Activated naive CD4-positive, alpha-beta T cell treated with anti-CD3 and anti-CD28 coated beads, Interleukin-2, amount 10 ng/mL, durations not matched to agents 7 days and 5 days (primary cell): ENCODE measurements around the gene MAP2K6.

Source experiments
- CTCF ChIA-PET: fragments of 350-600 bp; sonication (Branson Sonifier 250); formaldehyde crosslinking; loops from one replicate; lab custom pipeline; 2021; ENCODE audit warnings: antibody characterized with exemption; lab: Charles Lee
- DNase-seq: peaks from one replicate; pipeline ENCODE4 v3.0.0-alpha.2; 2020
- H3K27ac Mint-ChIP-seq: one replicate; pipeline ENCODE4 v1.8.0; 2021; ENCODE audit warnings: mild to moderate bottlenecking, moderate library complexity, mixed read lengths
- H3K27me3 Mint-ChIP-seq: one replicate; pipeline ENCODE4 v1.8.0; 2021; ENCODE audit warnings: mild to moderate bottlenecking, mixed read lengths
- H3K36me3 Mint-ChIP-seq: one replicate; pipeline ENCODE4 v1.8.0; 2021; ENCODE audit warnings: mixed read lengths
- H3K4me1 Mint-ChIP-seq: one replicate; pipeline ENCODE4 v1.8.0; 2021; ENCODE audit warnings: mixed read lengths
- H3K4me3 Mint-ChIP-seq: one replicate; pipeline ENCODE4 v1.8.0; 2021; ENCODE audit warnings: mild to moderate bottlenecking, moderate library complexity, mixed read lengths
- H3K9me3 Mint-ChIP-seq: one replicate; pipeline ENCODE4 v1.8.0; 2021; ENCODE audit warnings: mixed read lengths

The MAP2K6 gene

DNA sequence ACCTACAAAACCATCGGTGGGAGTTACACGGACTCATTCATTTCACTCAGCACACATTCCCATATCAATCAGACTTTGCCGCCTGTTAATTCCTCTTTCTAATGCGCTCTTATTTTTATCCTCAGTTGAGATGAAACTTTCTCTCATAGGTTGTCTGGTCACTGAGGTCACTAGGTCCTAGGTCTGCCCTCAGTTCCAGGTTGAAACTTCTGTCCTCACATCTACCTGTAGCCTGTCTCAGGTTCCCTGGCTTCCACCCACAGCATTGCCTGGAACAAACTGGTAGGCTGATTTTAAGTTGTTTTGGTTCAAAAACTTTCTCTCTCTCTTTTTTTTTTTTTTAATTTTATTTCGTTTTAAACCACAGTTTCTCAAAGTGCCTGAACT is 119.7 kb downstream of the MAP2K6 start:
- no peak overlapping the region for H3K4me3 Mint-ChIP-seq
- no peak overlapping the region for H3K27ac Mint-ChIP-seq
- peaks cover 3% of the 10 kb centered on the region for H3K4me1 Mint-ChIP-seq
- H3K9me3 Mint-ChIP-seq: no peaks in the 10 kb centered on the region
- H3K27me3 Mint-ChIP-seq: no peaks in the 10 kb centered on the region
- no peaks in the 10 kb centered on the region for H3K36me3 Mint-ChIP-seq
- CTCF ChIA-PET: interaction anchor here (1.6 kb wide), 1 partner anchor 9 kb away, joined by 5 read pairs; no protein-coding TSS in a partner anchor
- no peak for DNase-seq

DNA sequence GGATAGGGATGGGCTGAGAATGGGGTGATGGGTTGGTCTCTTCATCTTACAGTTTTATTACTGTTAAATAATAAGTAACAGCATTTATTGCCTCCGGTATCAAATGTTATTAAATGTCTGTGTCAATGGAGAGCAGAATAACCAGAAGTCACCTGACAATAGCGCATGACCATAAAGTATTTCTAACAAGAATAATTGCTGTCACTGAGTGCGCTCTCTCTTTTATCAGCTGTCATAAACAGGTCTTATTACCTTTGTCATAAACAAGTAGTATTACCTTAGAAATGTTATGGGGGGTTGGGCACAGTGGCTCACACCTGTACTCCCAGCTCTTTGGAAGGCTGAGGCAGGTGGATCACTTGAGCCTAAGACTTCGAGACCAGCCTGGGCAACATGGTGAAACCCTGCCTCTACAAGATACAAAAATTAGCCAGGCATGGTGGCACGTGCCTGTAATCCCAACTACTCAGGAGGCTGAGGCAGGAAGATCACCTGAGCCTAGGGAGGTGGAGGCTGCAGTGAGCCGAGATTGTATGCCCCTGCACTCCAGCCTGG is 120.6 kb downstream of the MAP2K6 start:
- Mint-ChIP-seq H3K4me3 (no peak overlapping the region), H3K4me1 (peaks cover 3% of the 10 kb centered on the region), H3K36me3 (no peaks in the 10 kb centered on the region), H3K27me3 (no peaks in the 10 kb centered on the region), H3K27ac (no peak overlapping the region), H3K9me3 (no peaks in the 10 kb centered on the region)
- CTCF ChIA-PET: interaction anchor here (1.0 to 1.6 kb wide), 2 partner anchors 10 to 15 kb away, joined by 3 to 5 read pairs; no protein-coding TSS in a partner anchor
- no peak for DNase-seq

DNA sequence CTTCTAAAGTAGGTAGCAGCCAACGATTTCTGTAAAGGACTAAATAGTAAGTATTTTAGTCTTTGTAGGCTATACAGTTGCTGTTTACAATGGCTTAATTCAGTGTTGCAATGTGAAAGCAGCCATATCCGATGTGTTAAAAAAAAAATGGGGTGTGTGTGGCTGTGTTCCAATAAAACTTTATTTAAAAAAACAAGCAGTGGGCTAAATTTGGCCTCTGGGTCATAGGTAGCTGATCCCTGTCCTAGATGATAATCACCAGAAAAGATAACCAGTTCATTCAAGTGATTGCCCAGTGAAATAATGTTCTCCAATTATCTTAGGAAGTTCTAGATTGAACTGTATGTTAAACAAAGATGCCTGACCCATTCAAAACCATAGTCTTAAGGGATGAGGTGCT is 124.3 kb downstream of the MAP2K6 start:
- CTCF ChIA-PET: no interaction called here
- Mint-ChIP-seq H3K4me1 (peaks cover 1% of the 10 kb centered on the region), H3K4me3 (no peak overlapping the region), H3K27me3 (no peaks in the 10 kb centered on the region), H3K9me3 (no peaks in the 10 kb centered on the region), H3K27ac (no peak overlapping the region), H3K36me3 (peaks cover 2% of the 10 kb centered on the region)
- no peak for DNase-seq

DNA sequence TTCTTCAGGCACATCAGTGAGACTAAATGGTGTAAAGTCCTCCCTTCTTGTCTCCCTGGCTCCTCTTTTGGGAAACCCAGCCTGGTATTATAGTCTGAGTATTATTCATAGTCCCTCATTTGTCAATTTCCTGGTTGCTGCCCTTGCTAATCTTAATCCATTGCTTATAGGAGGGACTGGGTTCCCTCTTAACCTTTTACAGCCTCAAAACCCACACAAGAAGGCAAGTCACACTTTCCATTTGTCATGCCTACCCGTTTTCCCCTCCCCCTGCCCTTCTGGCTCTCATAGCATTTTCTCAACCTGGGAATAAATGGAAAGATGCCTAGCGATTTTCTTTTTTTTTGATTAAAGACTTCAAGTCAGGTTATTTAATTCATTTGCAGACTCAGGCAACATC is 124.8 kb downstream of the MAP2K6 start:
- DNase-seq: no peak
- Mint-ChIP-seq H3K27me3 (no peaks in the 10 kb centered on the region), H3K9me3 (no peaks in the 10 kb centered on the region), H3K4me1 (no peaks in the 10 kb centered on the region), H3K4me3 (no peak overlapping the region), H3K36me3 (peaks cover 2% of the 10 kb centered on the region), H3K27ac (no peak overlapping the region)
- CTCF ChIA-PET: interaction anchor here (1.4 kb wide), 1 partner anchor 12 kb away, joined by 3 read pairs; no protein-coding TSS in a partner anchor

DNA sequence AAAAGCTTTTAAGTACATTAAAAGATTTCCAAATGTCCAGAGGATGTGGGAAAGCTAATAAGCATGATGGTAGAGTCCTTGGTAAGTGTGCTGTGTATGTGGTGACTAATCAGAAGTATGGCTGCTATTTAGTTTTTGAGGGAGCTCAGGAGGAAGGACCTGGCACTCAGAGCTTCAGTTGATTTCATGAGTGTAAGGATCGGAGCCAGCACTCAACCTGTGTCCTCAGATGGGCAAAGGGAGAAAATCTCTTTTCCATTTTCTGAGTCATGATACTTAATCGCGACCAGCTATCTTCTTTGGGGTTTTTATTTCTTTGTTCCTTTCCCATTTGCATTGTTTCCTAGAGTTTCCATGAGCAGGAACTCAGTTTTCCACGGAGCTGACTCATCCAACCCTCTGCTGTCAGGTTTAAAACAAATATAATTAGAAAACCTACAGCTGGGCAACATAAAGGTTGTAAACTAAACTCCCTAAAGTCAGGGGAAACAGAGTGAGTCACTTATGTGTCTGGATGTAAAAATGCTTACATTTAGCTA is 125.4 kb downstream of the MAP2K6 start:
- H3K36me3 Mint-ChIP-seq: peaks cover 2% of the 10 kb centered on the region
- DNase-seq: no peak
- no peaks in the 10 kb centered on the region for H3K27me3 Mint-ChIP-seq
- no peak overlapping the region for H3K27ac Mint-ChIP-seq
- H3K4me1 Mint-ChIP-seq: no peaks in the 10 kb centered on the region
- CTCF ChIA-PET: interaction anchor here (1.4 to 1.5 kb wide), 2 partner anchors 13 to 16 kb away, joined by 3 to 4 read pairs; no protein-coding TSS in a partner anchor
- H3K4me3 Mint-ChIP-seq: no peak overlapping the region
- no peaks in the 10 kb centered on the region for H3K9me3 Mint-ChIP-seq

DNA sequence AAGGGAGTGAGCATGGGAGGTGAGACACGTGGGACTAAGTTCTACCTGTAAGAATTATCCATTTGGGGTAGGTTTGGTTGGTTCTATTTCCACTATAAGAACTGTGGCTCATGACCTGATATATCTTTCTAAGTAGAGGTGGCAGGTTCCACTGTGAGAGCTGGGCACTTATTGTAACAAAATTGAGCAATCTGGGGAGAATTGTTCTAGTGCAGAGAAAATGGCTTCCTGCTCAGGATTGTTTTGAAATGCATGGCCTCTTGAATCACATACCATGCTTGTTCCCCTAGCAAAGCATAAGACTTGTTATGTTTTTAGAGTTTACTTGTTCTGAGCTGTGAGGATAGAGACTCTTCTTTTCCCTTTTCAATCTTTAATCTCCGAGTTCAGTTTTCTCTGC is 125.9 kb downstream of the MAP2K6 start:
- Mint-ChIP-seq H3K27me3 (no peaks in the 10 kb centered on the region), H3K27ac (no peak overlapping the region), H3K36me3 (peaks cover 2% of the 10 kb centered on the region), H3K4me3 (no peak overlapping the region), H3K4me1 (no peaks in the 10 kb centered on the region), H3K9me3 (no peaks in the 10 kb centered on the region)
- CTCF ChIA-PET: interaction anchor here (1.4 to 1.5 kb wide), 2 partner anchors 13 to 17 kb away, joined by 3 to 4 read pairs; no protein-coding TSS in a partner anchor
- DNase-seq: no peak

DNA sequence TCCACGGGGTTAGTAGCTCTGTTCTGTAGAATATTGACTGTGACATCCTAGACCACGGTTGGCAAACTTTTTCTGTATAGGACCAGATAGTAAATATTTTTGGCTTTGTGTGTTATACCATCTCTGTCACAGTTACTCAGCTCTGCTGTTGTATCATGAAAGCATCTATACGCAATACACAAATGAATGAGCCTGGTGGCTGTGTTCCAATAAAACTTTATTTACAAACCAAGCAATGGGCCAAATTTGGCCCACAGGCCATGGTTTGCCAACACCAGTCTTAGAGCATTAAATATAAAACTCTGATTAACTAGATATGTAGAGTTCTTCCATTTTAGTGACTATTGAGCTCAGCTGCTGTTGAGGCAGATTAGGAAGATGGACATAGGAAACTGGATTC is 132.7 kb downstream of the MAP2K6 start:
- H3K36me3 Mint-ChIP-seq: no peaks in the 10 kb centered on the region
- DNase-seq: no peak
- no peak overlapping the region for H3K4me3 Mint-ChIP-seq
- CTCF ChIA-PET: interaction anchor here (1.1 kb wide), 1 partner anchor 23 kb away, joined by 3 read pairs; no protein-coding TSS in a partner anchor
- H3K9me3 Mint-ChIP-seq: no peaks in the 10 kb centered on the region
- no peaks in the 10 kb centered on the region for H3K27me3 Mint-ChIP-seq
- no peaks in the 10 kb centered on the region for H3K4me1 Mint-ChIP-seq
- no peak overlapping the region for H3K27ac Mint-ChIP-seq

DNA sequence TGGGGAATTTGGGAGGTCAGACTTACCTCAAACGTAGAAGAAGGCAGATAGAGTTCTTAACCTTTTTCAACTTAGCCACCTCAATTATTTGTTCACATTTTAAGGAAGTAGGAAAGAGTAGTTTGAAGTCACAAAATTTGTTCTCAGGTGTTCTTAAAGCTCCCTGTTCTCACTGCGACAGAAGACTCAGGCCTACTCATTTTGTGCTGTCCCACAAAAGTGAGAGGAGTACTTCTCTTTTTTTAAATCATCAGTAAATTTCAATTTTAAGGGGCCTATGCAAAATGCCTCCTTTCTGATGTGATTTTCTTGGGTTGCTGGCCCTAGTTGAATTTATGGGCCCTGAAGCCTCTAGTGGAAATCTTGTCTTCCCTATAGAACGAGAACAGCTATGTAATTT is 133.4 kb downstream of the MAP2K6 start:
- Mint-ChIP-seq H3K36me3 (no peaks in the 10 kb centered on the region), H3K9me3 (no peaks in the 10 kb centered on the region)

DNA sequence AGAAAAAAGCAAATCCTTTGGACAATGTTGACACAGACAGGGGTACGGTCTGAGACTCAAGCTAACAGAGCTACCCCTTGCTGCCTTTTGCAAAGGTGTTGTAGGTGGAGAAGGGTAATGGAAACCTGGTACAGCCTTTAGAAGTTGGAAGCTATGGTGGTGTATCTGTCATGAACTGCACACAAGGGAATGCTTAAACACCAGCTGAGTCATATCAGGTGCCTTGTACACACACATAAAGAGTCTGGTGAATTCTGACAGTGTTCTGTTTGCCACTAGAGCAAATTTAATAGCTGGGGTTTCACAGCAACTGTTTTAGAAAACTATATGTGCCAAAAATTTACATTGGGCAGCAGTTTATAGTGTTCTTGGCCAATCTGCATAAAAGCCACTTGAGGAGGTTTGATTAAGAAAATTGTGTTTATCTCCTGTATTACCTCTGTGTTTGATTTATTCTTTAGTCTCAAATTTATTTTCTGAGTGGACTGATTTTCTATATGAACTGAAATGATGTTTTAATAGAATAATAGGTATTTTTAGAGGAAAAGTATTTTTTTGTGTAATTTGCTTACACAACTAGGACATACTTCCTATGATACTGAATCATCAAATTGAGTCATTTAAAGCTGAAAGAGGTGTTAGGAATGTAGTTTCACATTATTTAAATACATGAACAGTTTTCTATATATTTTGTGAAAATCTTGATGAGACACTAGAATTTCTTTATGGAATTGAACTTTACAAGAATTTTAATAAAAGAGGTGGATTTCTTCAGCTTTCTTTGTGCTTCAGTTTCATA is 136.9 kb downstream of the MAP2K6 start:
- no peaks in the 10 kb centered on the region for H3K4me1 Mint-ChIP-seq
- H3K4me3 Mint-ChIP-seq: no peak overlapping the region
- DNase-seq: no peak
- H3K36me3 Mint-ChIP-seq: no peaks in the 10 kb centered on the region
- CTCF ChIA-PET: no interaction called here
- H3K27me3 Mint-ChIP-seq: no peaks in the 10 kb centered on the region
- H3K27ac Mint-ChIP-seq: no peak overlapping the region
- peaks cover 6% of the 10 kb centered on the region for H3K9me3 Mint-ChIP-seq

More for the DNA sequence above, 133.4 kb downstream of the MAP2K6 start:
- no peaks in the 10 kb centered on the region for H3K27me3 Mint-ChIP-seq
- no peak overlapping the region for H3K27ac Mint-ChIP-seq
- H3K4me1 Mint-ChIP-seq: no peaks in the 10 kb centered on the region
- no peak for DNase-seq
- CTCF ChIA-PET: no interaction called here
- no peak overlapping the region for H3K4me3 Mint-ChIP-seq

DNA sequence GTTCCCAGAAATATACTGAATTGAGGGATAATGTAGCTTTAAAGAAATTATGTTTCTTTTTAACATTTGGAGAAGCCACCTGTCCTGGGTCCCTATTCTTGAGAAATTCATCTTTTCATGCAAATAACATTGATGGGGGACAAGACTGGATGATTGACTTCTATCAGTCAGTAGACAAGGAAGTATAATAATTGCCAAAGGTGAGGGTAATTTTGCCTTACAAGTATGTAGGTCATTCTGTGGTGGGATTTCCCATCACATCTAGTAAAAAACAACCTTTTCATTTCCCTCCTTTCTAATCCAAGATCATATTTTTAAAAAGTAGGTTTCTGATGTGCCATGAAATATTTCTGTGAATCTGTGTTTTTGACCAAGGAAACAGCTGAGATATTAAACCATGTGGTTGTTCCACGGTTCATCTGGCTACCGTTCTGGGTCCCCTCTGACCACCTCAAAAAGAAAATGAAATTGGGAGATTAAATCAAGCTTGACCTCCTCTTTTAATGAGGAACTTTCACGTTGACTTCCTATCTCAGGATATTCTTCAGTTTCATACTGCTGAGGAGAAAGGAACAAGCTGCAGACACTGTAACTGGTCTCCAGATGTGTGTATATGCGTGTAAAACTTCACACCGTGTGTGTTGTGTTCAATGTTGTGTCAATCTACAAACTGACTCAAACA is 138.6 kb downstream of the MAP2K6 start:
- H3K4me1 Mint-ChIP-seq: no peaks in the 10 kb centered on the region
- peaks cover 6% of the 10 kb centered on the region for H3K9me3 Mint-ChIP-seq
- no peaks in the 10 kb centered on the region for H3K27me3 Mint-ChIP-seq
- H3K36me3 Mint-ChIP-seq: no peaks in the 10 kb centered on the region
- CTCF ChIA-PET: no interaction called here
- H3K27ac Mint-ChIP-seq: no peak overlapping the region
- DNase-seq: no peak
- H3K4me3 Mint-ChIP-seq: no peak overlapping the region

DNA sequence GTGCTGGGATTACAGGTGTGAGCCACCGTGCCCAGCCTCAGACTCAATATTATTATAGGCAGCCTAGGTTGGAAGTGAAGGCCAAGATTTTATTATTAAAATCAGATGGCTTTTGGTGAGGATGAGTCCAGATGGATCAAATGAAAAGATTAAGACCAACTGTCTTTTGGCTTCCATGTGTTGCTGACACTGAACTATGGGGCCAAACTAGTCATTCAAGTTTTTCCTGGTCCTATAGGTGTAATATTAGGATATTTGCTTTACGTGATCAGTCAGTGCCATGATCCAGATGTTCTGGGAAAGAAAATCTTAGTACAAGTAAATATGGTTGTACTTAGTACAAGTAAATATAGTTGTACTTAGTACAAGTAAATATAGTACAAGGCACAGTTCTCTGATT is 140.6 kb downstream of the MAP2K6 start:
- Mint-ChIP-seq H3K4me1 (no peaks in the 10 kb centered on the region), H3K4me3 (no peak overlapping the region), H3K36me3 (no peaks in the 10 kb centered on the region), H3K27me3 (no peaks in the 10 kb centered on the region), H3K27ac (no peak overlapping the region), H3K9me3 (peaks cover 6% of the 10 kb centered on the region)
- CTCF ChIA-PET: interaction anchor here (0.8 kb wide), 1 partner anchor 30 kb away, joined by 3 read pairs; no protein-coding TSS in a partner anchor
- no peak for DNase-seq

DNA sequence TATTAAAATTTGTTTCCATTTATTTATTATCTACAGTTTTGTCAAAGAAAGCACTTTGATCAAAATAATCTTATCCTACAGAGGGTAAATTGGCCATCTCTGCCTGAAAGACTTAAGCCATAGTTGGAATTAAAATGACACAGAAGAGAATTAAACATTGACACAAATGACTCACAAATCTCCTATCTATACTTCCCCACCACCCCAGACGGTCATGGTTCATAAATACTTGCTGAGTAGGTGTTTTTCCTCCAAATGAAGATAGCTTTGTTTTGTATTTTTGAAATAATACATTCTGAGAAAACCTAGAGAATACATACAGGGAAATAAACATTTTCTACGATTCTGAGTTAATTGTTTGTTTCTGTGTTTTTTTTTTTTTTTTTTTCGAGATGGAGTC is 142.8 kb downstream of the MAP2K6 start:
- Mint-ChIP-seq H3K27ac (no peak overlapping the region), H3K4me1 (no peaks in the 10 kb centered on the region), H3K27me3 (no peaks in the 10 kb centered on the region), H3K4me3 (no peak overlapping the region), H3K36me3 (no peaks in the 10 kb centered on the region), H3K9me3 (peaks cover 6% of the 10 kb centered on the region)
- CTCF ChIA-PET: no interaction called here
- no peak for DNase-seq

DNA sequence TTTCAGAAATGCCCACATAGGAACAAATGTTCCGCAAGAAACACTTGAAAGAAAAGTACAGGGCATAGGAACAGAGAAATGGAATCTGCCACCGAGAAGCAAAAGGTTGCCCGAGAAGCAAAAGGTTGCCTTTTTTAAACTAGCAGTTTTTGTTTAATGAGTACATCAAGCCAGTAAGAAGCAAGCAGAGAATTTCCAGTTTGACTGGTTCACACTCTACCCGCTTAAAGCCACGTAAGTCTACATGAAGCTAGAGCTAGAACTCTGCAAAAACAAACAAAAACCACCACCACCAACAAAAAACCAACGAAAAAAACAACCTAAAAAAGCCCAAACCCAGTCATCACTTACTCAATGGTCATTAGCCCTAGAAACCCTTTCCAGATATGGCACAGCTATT is 144.3 kb downstream of the MAP2K6 start:
- CTCF ChIA-PET: no interaction called here
- H3K27ac Mint-ChIP-seq: no peak overlapping the region

DNA sequence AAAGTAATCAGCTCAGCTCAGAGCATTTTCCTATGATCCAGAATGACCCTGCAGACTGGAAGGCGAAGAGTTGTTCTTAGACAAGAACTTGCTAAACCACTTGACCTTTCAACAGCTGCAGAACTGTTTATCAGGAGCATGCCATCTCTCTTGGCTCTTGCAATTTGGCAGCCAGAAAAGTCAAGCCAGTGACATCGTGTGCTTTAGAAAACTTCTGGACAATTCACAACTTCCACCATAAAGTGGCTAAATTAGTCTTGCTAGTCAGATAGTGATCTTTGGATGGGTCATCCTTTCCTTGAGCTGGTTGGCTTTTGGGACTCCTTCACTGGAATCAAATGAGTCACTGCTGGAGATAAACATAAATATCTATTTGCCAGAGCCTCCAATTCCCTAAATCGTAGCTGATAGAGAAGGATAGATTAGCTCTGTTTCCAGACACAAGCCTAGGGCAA is 146.5 kb downstream of the MAP2K6 start:
- H3K4me1 Mint-ChIP-seq: no peaks in the 10 kb centered on the region
- no peaks in the 10 kb centered on the region for H3K9me3 Mint-ChIP-seq
- H3K36me3 Mint-ChIP-seq: no peaks in the 10 kb centered on the region
- H3K27ac Mint-ChIP-seq: no peak overlapping the region
- DNase-seq: no peak
- CTCF ChIA-PET: interaction anchor here (0.9 to 1.3 kb wide), 2 partner anchors 37 to 226 kb away, joined by 4 to 7 read pairs; no protein-coding TSS in a partner anchor
- H3K4me3 Mint-ChIP-seq: no peak overlapping the region
- no peaks in the 10 kb centered on the region for H3K27me3 Mint-ChIP-seq

More for the DNA sequence above, 144.3 kb downstream of the MAP2K6 start:
- no peak for DNase-seq
- no peaks in the 10 kb centered on the region for H3K4me1 Mint-ChIP-seq
- H3K4me3 Mint-ChIP-seq: no peak overlapping the region
- peaks cover 2% of the 10 kb centered on the region for H3K9me3 Mint-ChIP-seq
- H3K27me3 Mint-ChIP-seq: no peaks in the 10 kb centered on the region
- H3K36me3 Mint-ChIP-seq: no peaks in the 10 kb centered on the region
